NCI-H524 (cell line): Measurements from ENCODE around the gene CDK2.

Experiments
- DNase-seq, 2 experiments: peaks; one replicate each; lab custom pipeline; 2025; lab: John Stamatoyannopoulos, UW

Gene CDK2

GRCh38 chr12:55937981-55938380, 28.6 kb upstream of the CDK2 start:
- no peak for DNase-seq

- no peak for DNase-seq
Measured at GRCh38 chr12:55938826-55939501, 27.7 kb upstream of the CDK2 start.

- peak; percentile 32 to 69 for DNase-seq
Measured at GRCh38 chr12:55940065-55940732, 26.4 kb upstream of the CDK2 start.

- DNase-seq, result no peak
Measured at GRCh38 chr12:55942055-55942454, 24.6 kb upstream of the CDK2 start.

- DNase-seq, result no peak
Measured at GRCh38 chr12:55942577-55943136, 24.0 kb upstream of the CDK2 start.

GRCh38 chr12:55946553-55946952, 20.1 kb upstream of the CDK2 start:
- no peak for DNase-seq

GRCh38 chr12:55955344-55955743, 11.3 kb upstream of the CDK2 start:
- no peak for DNase-seq

GRCh38 chr12:55955800-55956508, 10.7 kb upstream of the CDK2 start:
- peak in 1 of 2 experiments; percentile 26 for DNase-seq

- no peak for DNase-seq
Measured at GRCh38 chr12:55957106-55957859, 9.3 kb upstream of the CDK2 start.

GRCh38 chr12:55963760-55964159, 2.9 kb upstream of the CDK2 start:
- DNase-seq, result no peak

- no peak for DNase-seq
Measured at GRCh38 chr12:55965240-55965639, 1.4 kb upstream of the CDK2 start.

GRCh38 chr12:55965941-55966407, 656 bp upstream of the CDK2 start, which contains the start of gene PMEL:
PMEL (minus strand) TSS chr12:55966042; CDS start chr12:55966011, 31 bp downstream.
- DNase-seq, result no peak

GRCh38 chr12:55969356-55969755, 2.7 kb downstream of the CDK2 start:
- no peak for DNase-seq

- DNase-seq, result no peak
Measured at GRCh38 chr12:55970775-55971174, 4.1 kb downstream of the CDK2 start.

GRCh38 chr12:55972042-55972441, 5.4 kb downstream of the CDK2 start:
- no peak for DNase-seq

GRCh38 chr12:55972456-55972855, 5.8 kb downstream of the CDK2 start:
- no peak for DNase-seq

- no peak for DNase-seq
Measured at GRCh38 chr12:55972911-55973598, 6.4 kb downstream of the CDK2 start.

- DNase-seq, result peak; percentile 99 to 100
Measured at GRCh38 chr12:55973599-55974307, 7.1 kb downstream of the CDK2 start, which contains the start of gene RAB5B. RAB5B (plus strand) TSS chr12:55974078; CDS start chr12:55986961, 12,883 bp downstream.

GRCh38 chr12:55974308-55974730, 7.7 kb downstream of the CDK2 start:
- DNase-seq, result no peak

GRCh38 chr12:55978393-55978792, 11.8 kb downstream of the CDK2 start:
- DNase-seq, result no peak
